HG03460 (cell line): ENCODE results near the gene CFAP54.
A peak's percentile ranks its signal among the peaks of the same experiment; 100 is the strongest.
"Not testable (repeated sequence)": the region's sequence is repeated elsewhere in the genome, so short reads cannot be mapped to it uniquely, and the experiment has no call there.

ENCODE experiments used
- ATAC-seq: cut with Tn5 transposase; IDR thresholded peaks from one replicate; pipeline ENCODE4 v1.9.1; 2021; ENCODE audit not compliant: unreplicated experiment

The CFAP54 gene

DNA sequence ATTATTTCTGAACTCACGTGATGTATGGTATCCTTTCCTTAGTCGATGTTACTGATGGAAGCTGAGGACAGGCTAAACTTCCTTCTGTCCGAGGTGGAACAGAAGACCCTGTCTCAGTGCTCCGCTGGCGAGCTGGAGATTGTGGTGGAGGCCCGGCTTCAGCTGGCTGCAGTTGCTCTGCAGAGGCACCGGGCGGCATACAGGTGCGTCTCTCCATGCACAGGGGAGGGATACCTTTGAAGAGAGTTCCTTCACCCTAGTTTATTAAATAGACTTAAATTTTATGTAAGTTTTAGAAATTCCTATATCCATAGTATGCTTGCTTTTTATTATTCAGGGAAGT lies 231.0 kb downstream of the CFAP54 start:
- ATAC-seq = peak; percentile 60

DNA sequence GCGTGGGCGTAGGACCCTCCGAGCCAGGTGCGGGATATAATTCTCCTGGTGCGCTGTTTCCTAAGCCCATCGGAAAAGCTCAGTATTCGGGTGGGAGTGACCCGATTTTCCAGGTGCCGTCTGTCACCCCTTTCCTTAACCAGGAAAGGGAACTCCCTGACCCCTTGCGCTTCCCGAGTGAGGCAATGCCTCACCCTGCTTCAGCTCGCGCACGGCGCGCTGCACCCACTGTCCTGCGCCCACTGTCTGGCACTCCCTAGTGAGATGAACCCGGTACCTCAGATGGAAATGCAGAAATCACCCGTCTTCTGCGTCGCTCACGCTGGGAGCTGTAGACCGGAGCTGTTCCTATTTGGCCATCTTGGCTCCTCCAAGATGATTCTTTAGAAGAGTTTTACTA lies 240.1 kb downstream of the CFAP54 start:
- not testable (repeated sequence) for ATAC-seq

DNA sequence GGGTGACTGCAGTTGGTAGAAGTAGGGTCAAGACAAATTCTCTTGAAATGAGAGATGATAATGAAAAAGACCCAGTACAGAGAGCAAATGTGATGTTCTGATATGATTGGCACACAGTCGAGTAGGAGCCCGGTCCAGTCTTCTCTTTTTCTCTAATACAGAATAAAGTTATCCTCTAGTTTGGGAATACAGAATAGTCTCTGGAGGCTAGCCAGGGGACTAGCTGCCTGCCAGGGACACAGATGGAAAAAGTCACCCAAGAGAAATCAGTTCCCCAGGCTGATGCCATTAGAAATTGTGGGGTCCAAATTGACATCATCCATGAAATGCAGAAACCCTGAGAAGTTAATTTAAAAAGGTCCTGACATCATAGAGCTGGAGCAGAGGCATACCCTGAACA lies 240.5 kb downstream of the CFAP54 start:
- ATAC-seq = no peak

DNA sequence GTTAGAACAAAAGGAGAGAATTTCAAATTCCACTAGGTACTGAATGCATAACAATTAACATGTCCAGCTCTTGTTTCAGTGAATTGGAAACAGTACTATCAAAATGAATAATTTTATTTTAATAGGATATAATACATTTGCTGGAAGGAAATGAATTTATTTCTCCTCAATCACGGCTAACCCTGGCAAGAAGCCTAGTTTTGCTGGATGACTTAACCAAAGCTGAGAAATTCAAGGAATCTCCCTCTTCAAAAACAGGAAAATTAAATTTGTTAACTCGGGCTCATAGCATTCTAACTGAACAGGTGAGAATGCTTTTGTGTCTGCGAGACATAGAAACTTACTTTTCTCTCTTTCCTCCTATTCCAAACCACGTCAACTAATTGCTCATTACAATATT lies 254.2 kb downstream of the CFAP54 start:
- ATAC-seq = no peak

DNA sequence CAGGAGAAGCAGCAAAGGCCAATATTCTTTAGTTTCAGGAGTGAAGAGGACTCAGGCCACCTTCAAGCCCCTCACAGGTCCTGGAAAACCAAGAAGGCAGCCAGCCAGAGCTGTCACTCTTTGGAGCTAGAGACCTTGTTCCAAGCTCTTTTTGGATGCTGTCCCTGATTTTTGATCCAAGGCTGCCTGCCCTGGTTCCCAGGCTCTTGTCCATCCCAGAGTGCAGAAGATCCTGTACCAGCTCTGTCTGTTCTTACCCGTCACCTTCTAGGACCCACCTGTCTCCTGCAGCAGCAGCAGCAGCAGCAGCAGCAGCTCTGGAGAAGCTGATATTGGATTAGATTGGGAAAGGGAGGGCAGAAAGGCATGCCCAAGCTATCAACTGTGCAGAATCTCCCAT lies 260.6 kb downstream of the CFAP54 start:
- ATAC-seq = no peak

DNA sequence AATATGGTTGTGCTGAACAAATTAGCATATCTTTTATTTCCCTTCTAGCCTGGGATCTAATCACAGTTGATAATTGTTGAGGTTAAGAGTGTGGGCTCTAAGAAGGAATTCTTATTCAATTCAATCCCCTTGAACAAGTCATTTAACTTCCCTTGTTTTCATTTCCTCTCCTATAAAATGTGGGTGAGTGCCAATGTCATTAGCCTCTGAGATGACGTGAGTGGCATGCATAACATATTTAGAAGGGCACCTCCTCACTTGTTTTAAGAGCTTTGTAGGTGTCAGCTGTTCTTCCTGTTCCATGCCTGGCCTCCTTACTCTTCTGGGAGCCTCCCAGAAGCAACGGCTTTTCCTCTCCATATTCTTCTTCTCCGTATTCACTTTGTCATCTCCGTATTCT lies 262.2 kb downstream of the CFAP54 start:
- no peak for ATAC-seq

DNA sequence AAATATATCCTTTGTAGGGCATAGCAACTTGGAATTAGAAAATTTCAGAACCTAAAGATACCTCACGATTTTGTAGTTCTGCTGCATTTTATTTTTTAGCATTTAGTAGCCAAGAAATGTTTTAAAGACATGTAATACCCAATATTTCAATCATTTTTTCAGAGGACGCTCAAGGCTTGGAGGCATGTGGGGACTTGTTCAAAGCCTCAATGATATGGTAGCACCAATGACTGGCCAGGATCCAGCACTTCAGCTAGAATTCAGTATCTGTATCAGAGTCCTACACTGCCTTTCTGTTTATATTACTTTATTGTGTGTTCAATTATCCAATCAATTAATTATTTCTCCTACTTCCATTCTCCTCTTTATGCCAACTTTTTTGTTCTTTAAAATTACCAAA lies 262.8 kb downstream of the CFAP54 start:
- ATAC-seq = no peak

DNA sequence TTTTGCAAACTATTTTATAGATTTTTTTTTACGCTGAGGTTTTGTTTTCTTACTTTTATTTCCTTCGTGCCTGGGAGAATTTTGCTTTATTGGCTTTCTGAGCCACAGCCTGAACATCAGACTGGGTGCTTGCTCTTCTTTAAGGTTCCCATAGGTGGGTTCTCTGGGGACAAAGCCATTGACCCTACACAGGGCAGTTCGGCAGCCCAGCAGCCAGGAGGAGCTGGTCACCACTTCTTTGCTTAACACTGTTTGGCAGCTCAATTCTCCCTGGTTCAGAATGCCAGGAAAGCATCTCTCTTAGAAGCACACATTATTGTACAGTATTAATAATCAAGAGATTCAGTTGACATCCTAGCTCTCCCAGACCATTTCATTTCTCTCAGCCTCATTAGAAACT lies 276.9 kb downstream of the CFAP54 start:
- ATAC-seq = no peak

DNA sequence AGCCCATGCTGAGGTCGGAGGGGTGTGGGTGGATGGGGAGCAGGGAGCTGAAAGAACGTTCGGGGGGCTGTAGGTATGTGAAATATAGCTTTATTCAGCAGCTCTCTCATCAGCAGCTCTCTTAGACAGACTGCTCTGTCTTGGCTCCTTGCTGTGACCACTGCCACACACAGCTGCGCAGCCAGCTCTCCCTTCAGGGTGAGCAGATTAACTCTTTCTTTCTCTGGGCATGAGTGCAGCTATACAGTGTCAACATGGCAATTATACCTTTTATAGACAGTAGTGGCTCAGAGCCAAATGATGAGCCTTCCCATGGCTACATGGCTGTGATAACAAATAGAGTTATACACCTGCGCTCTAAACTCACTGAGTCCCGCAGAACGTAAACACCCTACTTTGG lies 280.0 kb downstream of the CFAP54 start:
- ATAC-seq = no peak

DNA sequence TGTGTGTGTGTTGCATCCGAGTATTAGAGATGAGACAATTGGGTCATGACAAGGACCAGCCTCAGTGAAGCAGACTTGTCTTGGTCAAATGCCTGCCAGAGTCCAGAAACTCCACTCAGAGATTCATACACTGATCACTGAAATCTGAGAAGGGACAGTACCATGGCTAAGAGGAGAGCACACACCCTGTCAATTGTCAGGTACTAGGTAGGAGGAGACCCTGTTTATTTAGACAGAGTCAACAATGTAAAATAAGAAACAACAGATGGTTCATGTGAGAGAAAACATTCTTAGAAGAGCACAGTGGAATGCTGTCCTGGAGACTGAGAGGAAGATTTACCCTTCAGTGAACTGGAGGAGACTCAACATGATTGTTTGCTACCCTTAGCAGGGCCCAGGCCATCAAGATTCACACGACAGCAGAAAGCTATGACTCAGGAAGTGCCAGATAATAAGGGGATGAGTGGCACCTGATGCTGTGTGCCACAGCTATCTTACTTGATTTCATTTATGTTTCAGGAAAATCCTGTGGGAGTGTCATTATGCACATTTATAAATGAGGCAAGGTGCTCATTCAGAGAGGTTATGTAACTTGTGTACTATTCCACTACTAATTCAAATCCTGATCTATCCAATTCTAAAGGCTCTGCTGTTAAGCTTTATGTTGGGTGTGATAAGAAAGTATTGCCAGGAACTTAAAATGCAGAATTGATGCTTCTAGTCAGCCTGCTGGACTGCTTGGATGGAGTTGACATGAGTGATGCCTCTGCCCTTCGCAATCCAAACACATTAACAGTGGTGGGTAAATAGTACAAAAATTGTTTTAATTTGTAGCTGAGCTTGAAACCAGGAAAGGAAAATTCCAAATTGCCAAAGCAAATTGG lies 281.1 kb downstream of the CFAP54 start:
- no peak for ATAC-seq

DNA sequence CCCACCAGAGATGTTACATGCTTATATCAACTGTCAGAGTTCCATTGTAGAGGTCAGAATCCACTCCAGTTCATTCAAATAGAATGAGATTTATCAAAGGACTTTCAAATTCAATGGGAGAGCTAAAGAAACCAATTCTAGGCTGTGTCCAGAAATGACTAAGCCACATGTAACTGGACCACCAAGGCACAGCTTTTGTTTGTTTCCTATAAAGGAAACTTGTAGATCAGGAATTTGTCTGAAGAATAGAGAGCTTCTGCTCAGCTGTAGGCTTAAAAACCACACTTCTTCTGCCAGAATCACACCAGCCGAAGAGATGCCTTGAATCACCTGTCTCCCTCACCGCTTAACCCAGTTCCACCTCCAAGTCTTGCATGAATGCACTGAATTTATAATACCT lies 283.7 kb downstream of the CFAP54 start:
- no peak for ATAC-seq

DNA sequence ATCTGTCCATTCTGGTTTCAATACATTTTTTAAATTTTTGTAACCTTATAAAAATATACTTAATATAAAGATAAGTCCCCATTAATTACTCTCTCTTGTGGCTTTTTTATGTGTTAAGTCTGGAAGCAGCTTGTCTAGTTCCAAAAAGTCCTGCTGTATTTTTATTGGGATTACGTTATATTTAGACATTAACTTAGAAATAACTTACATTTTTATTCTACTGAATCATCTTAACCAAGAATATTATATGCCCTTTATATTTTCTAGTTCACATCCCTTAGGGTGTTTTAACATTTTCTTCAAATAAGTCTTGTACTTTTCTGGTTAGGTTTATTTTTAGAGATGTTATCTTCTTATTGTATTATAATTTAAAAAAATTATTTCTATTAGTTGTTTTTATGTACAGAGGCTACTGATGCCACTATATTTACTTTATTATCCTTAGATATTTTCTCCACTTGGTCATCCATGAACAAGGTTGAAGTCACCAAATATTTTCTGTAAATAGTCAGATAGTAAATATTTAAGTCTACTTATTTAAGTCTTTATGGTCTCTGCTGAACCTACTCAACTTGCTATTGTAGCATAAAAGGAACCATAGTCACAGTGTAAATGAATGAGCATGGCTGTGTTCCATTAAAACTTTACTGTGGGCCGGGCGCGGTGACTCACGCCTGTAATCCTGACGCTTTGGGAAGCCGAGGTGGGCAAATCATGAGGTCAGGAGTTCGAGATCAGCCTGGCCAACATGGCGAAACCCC lies 285.3 kb downstream of the CFAP54 start:
- no peak for ATAC-seq

DNA sequence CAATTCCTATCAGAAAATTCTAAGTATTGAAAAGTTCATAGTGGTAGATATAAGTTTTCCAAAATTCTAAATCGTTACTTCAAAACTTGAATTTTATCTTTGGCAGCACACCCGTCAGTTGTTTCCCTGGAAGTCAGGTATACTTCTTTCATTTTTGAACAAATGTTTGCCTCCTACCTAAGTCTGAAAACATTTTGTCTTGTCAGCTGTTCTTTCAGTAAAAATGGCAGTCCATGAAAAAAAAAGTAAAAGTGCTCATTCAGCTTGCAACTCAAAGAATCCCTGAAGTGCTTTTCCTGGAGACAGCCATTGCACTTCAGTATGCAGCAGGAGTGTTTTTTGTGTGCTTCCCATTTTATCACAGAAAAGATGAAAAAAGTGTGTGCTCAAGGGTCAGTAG lies 287.5 kb downstream of the CFAP54 start:
- no peak for ATAC-seq

DNA sequence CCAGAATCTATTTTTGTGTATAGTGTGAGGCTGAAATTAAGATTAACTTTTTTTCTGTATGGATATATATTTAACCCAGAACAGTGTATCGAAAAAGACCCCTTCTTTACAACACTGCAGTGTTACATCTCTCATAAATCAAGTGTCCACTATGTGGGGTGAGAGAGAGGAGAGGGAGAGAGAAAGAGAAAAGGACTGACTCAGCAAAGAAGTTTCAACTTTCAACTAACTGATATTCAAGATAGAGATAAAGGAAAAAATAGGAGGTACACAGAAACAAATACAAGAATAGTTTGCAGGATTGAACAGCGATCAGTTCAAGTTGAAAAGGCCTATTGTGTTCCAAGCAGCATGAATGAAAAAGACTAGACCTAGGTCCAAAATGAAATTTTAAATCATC lies 291.0 kb downstream of the CFAP54 start:
- ATAC-seq = no peak

DNA sequence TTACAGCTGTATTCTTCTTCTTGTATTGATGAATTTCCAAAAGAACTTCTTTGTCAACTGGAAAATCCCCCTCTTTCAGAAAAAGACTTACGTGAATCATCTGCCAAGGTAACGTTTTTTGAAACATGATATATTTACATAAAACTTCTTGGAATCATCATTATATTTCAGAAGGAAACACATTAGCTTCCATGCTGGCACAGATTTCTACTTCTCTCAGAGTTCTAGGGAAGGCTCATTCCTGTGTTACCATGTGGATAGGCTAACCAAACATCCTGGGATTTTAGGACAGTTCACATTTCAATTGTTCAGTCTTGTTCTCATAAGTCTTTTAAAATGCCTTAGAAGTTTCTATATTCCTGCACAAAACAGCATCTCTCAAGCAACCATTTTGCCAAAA lies 297.4 kb downstream of the CFAP54 start:
- no peak for ATAC-seq

DNA sequence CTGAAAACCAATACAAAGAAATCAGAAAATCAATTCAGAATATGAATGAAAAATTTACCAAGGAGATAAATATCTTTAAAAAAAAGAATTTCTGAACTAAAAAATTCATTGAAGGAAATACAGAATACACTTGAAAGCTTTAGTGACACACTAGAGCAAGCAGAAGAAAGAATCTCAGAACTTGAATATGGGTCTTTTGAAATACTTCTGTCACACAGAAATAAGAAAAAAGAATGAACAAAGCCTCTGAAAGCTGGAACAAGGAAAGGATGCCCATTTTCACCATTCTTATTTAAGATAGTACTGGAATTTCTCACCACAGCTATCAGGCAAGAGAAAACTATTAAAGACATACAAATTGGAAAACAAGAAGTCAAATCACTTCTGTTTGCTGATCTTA lies 314.6 kb downstream of the CFAP54 start:
- no peak for ATAC-seq

DNA sequence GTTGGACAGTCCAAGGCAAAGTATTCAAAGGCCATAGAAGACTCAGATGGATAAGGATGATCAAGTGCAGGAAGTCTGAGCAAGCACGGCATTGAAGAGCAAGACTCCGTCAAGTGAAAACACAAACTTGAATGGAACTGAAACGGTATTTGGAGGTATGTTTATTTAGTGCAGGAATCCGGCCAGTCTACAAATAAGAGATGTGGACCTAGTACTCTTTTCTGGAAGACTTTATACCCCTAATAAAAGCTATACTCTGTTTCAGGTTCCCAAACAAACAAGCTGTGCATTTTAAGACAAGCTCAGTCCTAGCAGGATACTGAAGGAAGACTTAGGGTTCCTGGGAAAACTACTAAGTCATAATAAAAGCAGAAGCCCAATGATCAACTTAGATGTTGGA lies 316.9 kb downstream of the CFAP54 start:
- no peak for ATAC-seq

DNA sequence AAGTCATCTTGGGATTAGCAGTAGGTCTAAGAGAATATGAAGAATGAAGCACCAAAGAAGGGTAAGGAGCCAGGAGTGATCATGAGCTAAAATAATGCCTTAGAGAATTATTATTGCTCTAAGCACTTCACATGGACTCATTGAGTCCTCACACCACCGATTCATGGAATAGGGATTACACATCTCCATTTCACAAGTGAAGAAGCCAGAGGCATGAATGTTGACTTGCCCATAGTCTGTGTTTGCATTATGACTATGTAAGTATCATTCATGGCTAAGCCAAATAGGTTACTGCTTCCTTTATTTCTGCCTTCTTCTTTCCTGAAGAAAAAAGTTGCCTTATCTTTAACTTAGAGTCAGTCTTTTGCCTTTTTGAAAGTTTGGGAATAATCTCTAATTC lies 318.4 kb downstream of the CFAP54 start:
- ATAC-seq = no peak

DNA sequence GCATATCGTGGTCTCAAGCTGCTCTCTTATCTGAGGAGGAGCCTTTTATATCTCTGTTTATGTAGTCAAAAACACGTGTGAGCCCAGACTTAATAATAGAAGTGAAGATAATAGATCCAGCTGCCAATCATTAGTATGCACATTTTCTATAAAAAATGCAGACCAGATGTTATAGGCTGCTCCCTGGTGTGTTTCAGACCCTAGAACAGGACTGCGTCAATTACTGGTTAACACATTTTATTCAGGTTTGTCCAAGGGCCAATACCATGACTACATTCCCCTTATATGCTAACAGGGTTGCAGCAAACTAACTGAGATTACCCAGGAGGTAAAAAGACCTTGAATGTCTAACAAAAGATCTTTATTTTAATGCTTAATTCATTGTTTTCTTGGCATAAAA lies 319.2 kb downstream of the CFAP54 start:
- no peak for ATAC-seq

DNA sequence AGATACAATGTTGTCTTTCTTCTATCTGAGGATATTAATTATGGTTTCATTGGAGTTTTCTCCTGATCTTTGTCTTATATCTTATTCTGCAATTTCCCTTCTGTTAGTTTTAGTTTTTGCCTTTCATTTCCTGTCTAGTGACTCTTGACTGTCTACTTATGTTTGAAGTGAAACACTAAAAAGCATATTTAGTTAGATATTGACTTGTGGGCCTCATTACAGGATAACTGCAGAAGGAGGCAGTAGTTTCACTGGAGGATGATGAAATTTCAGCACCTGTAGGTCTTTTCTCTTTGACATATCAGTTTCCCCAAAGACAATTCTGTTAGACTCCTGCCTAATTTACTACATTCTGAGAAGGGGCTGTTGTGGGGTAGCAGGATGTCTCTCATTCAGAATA lies 320.1 kb downstream of the CFAP54 start:
- ATAC-seq = no peak

DNA sequence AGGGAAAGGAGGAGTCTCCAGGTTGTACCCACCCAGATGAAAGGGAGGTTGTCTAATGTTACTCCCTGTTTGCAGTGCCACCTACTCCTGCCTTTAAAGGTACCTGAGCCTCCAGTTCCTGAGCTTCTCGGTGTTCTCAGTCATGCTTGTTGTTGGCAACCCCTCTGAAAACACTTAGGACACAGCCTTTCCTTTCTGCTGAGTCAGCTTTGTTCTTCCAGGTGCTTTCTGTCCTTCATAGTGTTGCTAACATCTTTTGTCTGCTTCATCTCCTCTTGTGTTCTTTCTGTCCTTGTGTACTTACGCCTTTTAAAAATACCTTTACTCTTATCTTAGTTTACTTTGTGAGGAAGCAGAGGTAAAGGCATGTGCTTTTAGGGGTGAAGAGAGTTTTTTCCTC lies 320.7 kb downstream of the CFAP54 start:
- no peak for ATAC-seq

DNA sequence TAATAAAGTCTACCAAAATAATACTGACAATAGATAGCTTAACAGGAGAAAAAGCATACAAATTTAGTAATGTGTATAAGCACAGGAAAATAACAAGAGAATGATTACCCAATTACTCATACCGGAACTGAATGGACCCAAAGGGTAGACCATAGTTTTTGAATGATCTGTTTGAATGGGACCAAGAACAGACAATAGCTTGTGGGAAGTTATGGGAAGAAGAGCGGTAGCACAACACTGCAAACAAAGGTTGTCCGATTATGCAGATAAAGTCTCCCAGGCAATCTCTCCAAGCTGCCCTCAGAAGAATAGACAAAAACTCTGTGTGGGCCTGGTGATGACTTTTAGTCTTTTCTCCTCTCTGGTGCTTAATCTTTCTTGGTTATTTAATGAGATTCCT lies 321.1 kb downstream of the CFAP54 start:
- ATAC-seq = no peak

DNA sequence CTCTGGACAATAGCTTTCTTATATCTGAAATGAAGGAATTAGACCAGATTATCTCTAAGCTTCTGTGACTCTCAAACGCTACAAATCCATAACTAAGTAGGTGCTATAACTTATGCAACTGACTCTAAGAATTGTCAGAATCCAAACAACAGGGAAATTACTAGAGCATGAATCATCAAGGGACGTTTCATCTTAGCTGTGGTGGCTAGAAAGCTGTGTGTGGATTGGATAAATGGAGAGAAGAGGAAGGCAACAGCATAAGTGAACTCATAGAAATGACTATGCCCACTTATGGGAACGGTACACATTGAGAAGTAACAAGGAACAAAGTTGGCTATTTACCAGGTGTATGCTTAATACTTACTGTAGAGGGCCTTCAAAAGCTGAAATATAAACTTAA lies 321.7 kb downstream of the CFAP54 start:
- ATAC-seq = no peak
